ENCODE results near the gene TUBB1.

Gene TUBB1

DNA sequence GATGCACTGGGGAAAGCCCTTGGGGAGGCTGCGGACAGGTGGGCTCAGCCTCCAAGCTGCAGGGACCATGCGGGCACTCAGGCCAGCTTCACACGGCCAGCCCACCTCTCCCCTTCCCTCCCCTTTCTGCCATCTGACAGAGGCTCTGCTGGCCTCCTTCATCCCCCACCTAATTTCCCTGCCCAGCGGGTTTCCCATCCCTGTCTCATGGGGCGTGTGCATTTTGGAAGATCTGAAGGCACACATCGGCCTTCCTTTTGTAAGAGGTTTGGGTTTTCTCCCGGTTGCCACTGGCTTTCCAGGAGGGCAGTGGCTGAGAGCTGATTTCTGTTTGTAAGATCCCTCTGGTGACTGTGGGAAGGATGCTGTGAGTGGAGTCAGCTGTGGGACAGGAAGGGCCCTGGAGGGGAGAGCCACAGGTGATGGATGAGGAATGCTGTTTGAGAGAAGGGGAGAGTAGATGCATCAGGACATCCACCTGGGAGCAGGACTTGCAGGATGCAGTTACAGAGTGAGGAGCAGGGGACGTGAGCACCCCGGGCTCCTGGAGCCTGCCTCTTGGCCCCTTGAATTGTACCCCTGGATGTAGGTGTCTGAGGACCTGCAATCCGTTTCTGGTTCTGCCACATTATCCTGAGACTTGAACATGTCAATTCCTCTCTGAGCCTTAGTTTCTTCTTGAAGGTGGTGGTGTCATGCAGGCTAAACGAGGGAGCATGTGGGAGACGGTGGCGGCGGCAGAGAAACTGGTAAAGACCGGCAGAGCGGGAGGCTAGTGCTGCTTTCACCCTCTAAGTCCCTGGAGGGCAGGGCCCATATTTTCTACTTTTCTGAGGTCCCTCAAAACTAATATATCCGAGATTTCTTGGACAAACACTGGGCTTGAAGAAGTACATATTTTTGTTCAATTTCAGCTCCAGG, 5.9 kb upstream of the TUBB1 start:
- Histone ChIP-seq H3K79me2 (ENCODE audit: insufficient read depth, low read length) (no peaks in the 10 kb centered on the region), H4K20me1 (ENCODE audit: insufficient read depth, low read length) (peaks cover 10% of the 10 kb centered on the region; the same call in 1 of the 2 replicates), H3K9me3 (ENCODE audit: insufficient read depth, low read length, severe bottlenecking) (no peaks in the 10 kb centered on the region), H3K27ac (ENCODE audit: low read length) (no peak overlapping the region), H2AFZ (ENCODE audit: low read depth, low read length) (no peak overlapping the region), H3K27me3 (ENCODE audit: insufficient read depth, low read length, poor library complexity) (no peaks in the 10 kb centered on the region), H3K36me3 (ENCODE audit: insufficient read depth, low read length) (no peaks in the 10 kb centered on the region), H3K4me3 (ENCODE audit: low read depth in 1 of 2, low read length in 2 of 2) (no peak overlapping the region), H3K9ac (ENCODE audit: low read depth, low read length) (no peak overlapping the region), H3K4me2 (ENCODE audit: insufficient read depth, low read length) (no peak overlapping the region), H3K4me1 (ENCODE audit: insufficient read depth, low read length) (no peaks in the 10 kb centered on the region)
- ATAC-seq (ENCODE audit: insufficient read depth, low read depth) (no peak), DNase-seq (no peak)
- no peak for TF ChIP-seq EZH2 (IDR thresholded peaks at IDR 0.05; ENCODE audit: borderline replicate concordance, low read depth, low read length, severe bottlenecking)
- TF ChIP-seq, protein P1, sequence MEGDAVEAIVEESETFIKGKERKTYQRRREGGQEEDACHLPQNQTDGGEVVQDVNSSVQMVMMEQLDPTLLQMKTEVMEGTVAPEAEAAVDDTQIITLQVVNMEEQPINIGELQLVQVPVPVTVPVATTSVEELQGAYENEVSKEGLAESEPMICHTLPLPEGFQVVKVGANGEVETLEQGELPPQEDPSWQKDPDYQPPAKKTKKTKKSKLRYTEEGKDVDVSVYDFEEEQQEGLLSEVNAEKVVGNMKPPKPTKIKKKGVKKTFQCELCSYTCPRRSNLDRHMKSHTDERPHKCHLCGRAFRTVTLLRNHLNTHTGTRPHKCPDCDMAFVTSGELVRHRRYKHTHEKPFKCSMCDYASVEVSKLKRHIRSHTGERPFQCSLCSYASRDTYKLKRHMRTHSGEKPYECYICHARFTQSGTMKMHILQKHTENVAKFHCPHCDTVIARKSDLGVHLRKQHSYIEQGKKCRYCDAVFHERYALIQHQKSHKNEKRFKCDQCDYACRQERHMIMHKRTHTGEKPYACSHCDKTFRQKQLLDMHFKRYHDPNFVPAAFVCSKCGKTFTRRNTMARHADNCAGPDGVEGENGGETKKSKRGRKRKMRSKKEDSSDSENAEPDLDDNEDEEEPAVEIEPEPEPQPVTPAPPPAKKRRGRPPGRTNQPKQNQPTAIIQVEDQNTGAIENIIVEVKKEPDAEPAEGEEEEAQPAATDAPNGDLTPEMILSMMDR (IDR thresholded peaks at IDR 0.05; ENCODE audit: borderline replicate concordance, extremely low read depth, low read length, poor library complexity, severe bottlenecking) = no peak

DNA sequence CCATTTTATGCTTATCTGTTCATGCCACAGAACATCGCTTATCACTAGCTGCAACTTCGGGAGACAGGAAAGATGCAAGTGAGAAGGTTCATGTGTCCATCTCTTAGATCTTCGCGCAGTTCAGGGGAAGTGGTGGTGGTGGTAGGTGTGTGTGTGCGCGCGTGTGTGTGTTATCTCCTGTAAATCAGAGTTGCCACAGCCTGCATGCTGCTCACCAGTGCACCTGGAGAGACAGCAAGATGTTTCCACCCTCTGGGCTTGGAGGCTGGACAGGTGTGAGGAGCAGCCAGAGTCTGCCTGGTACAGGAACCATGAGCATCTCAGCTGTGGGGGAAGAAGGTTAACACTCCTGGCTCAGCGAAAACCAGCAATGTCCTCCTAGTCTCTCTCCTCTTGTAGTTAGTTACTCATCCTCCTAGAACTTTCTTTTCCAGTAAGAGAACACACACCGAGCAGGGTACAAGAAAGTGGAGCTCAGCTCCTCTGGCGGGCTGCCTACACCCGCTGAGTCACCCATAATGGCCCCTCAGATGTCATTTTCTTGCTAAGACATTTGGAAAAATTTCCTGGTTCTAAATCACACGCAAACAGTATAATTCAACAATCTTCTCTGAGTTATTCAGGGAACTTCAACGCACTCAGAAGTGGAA, 5.1 kb upstream of the TUBB1 start:
- no peaks in the 10 kb centered on the region for H3K9me3 ChIP-seq (ENCODE audit: insufficient read depth, low read length, severe bottlenecking)
- TF ChIP-seq, protein P1 (IDR thresholded peaks at IDR 0.05; ENCODE audit: borderline replicate concordance, extremely low read depth, low read length, poor library complexity, severe bottlenecking) = no peak
- no peak for TF ChIP-seq EZH2 (IDR thresholded peaks at IDR 0.05; ENCODE audit: borderline replicate concordance, low read depth, low read length, severe bottlenecking)

DNA sequence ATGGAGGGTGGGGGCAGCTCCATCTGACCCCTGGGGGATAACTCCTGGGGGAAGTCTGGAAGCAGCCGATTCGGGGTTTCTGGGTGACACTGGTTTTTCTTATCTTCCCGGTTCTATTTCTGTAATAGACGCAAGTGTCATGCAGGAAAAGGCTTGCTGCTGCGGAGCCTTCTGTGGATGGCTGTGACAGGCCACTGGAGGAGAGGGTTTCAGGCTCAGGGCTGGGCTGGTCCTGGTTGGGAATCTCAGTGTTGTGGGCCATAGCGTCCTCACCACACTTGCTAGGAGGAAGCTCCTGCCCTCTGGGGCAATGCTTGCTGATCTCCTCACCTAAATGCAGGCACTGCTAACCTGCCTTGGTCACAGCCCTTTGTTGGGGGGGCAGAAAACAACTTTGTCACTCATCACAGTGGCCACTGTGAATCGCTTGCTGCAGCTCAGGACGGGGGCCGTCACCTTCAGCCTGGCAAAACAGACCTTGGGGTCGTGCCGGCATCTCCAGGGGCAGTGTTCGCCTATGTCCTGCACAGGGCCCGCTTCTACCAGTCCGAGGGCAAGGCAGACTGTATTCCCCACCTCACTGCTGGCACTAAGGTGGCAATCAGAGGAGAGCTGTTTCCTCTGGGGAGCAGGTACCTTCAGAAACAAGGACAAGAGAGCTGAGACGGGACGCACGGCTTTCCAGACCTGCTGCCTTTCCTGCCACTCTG, 4.4 kb upstream of the TUBB1 start:
- peaks cover 18% of the 10 kb centered on the region for H4K20me1 ChIP-seq (ENCODE audit: insufficient read depth, low read length)
- TF ChIP-seq, protein P1 (IDR thresholded peaks at IDR 0.05; ENCODE audit: borderline replicate concordance, extremely low read depth, low read length, poor library complexity, severe bottlenecking) = no peak
- no peak for TF ChIP-seq EZH2 (IDR thresholded peaks at IDR 0.05; ENCODE audit: borderline replicate concordance, low read depth, low read length, severe bottlenecking)
- no peaks in the 10 kb centered on the region for H3K4me1 ChIP-seq (ENCODE audit: insufficient read depth, low read length)
- ATAC-seq (ENCODE audit: insufficient read depth, low read depth) = no peak
- no peak overlapping the region for H3K9ac ChIP-seq (ENCODE audit: low read depth, low read length)
- no peak overlapping the region for H2AFZ ChIP-seq (ENCODE audit: low read depth, low read length)
- no peak overlapping the region for H3K4me3 ChIP-seq (ENCODE audit: low read depth in 1 of 2, low read length in 2 of 2)
- no peak overlapping the region for H3K27ac ChIP-seq (ENCODE audit: low read length)
- no peaks in the 10 kb centered on the region for H3K79me2 ChIP-seq (ENCODE audit: insufficient read depth, low read length)
- H3K9me3 ChIP-seq (ENCODE audit: insufficient read depth, low read length, severe bottlenecking) = no peaks in the 10 kb centered on the region
- H3K4me2 ChIP-seq (ENCODE audit: insufficient read depth, low read length) = no peak overlapping the region
- no peaks in the 10 kb centered on the region for H3K27me3 ChIP-seq (ENCODE audit: insufficient read depth, low read length, poor library complexity)
- no peaks in the 10 kb centered on the region for H3K36me3 ChIP-seq (ENCODE audit: insufficient read depth, low read length)
- no peak for DNase-seq

More for the DNA sequence above, 5.1 kb upstream of the TUBB1 start:
- no peak overlapping the region for H3K27ac ChIP-seq (ENCODE audit: low read length)
- H3K9ac ChIP-seq (ENCODE audit: low read depth, low read length) = no peak overlapping the region
- H4K20me1 ChIP-seq (ENCODE audit: insufficient read depth, low read length) = peaks cover 14% of the 10 kb centered on the region
- H3K27me3 ChIP-seq (ENCODE audit: insufficient read depth, low read length, poor library complexity) = no peaks in the 10 kb centered on the region
- DNase-seq = peak; percentile 40
- no peak overlapping the region for H2AFZ ChIP-seq (ENCODE audit: low read depth, low read length)
- ATAC-seq (ENCODE audit: insufficient read depth, low read depth) = peak; percentile 43; the same call in 2 of the 3 replicates
- H3K4me3 ChIP-seq (ENCODE audit: low read depth in 1 of 2, low read length in 2 of 2) = no peak overlapping the region
- H3K79me2 ChIP-seq (ENCODE audit: insufficient read depth, low read length) = no peaks in the 10 kb centered on the region
- no peak overlapping the region for H3K4me2 ChIP-seq (ENCODE audit: insufficient read depth, low read length)
- no peaks in the 10 kb centered on the region for H3K4me1 ChIP-seq (ENCODE audit: insufficient read depth, low read length)
- H3K36me3 ChIP-seq (ENCODE audit: insufficient read depth, low read length) = no peaks in the 10 kb centered on the region

Data from DND-41 (cell line).